GM18499 (cell line): ENCODE data around the gene TADA3.

ENCODE experiments used
- ATAC-seq: cut with Tn5 transposase; IDR thresholded peaks from one replicate; pipeline ENCODE4 v1.9.1; 2021; ENCODE audit warnings: moderate number of reproducible peaks; ENCODE audit not compliant: insufficient read depth, unreplicated experiment

The TADA3 gene

GRCh38 chr3:9810433-9810770 is 18.1 kb upstream of the TADA3 start:
- ATAC-seq: no peak

GRCh38 chr3:9809615-9810432 is 17.6 kb upstream of the TADA3 start, which contains the start of gene TTLL3:
TTLL3 (plus strand) TSS chr3:9810262; CDS start chr3:9810662, 400 bp downstream.
- no peak for ATAC-seq

- ATAC-seq: no peak
These were observed 17.0 kb upstream of the TADA3 start for GRCh38 chr3:9809239-9809614.

GRCh38 chr3:9808345-9809037 is 16.2 kb upstream of the TADA3 start:
- no peak for ATAC-seq

GRCh38 chr3:9807981-9808344 is 15.7 kb upstream of the TADA3 start:
- no peak for ATAC-seq

GRCh38 chr3:9806688-9807589 is 14.7 kb upstream of the TADA3 start:
- no peak for ATAC-seq

GRCh38 chr3:9806137-9806536 is 13.9 kb upstream of the TADA3 start:
- ATAC-seq: no peak

- ATAC-seq: no peak
These were observed 12.7 kb upstream of the TADA3 start for GRCh38 chr3:9804996-9805395.

- no peak for ATAC-seq
These were observed 11.2 kb upstream of the TADA3 start for GRCh38 chr3:9803494-9803893.

- ATAC-seq: no peak
These were observed 8.3 kb upstream of the TADA3 start for GRCh38 chr3:9800529-9800928.

- no peak for ATAC-seq
These were observed 5.1 kb upstream of the TADA3 start for GRCh38 chr3:9797196-9797945.

GRCh38 chr3:9795207-9795606 is 2.9 kb upstream of the TADA3 start:
- no peak for ATAC-seq

- no peak for ATAC-seq
These were observed 2.1 kb upstream of the TADA3 start for GRCh38 chr3:9794400-9794799.

GRCh38 chr3:9793161-9793781 is 998 bp upstream of the TADA3 start:
- ATAC-seq: no peak

- no peak for ATAC-seq
These were observed 376 bp downstream of the TADA3 start for GRCh38 chr3:9791790-9792404.

GRCh38 chr3:9791127-9791526 is 1.1 kb downstream of the TADA3 start:
- no peak for ATAC-seq

- ATAC-seq: no peak
These were observed 4.6 kb downstream of the TADA3 start for GRCh38 chr3:9787714-9788113.

GRCh38 chr3:9786825-9787669 is 5.2 kb downstream of the TADA3 start:
- ATAC-seq: no peak
